PC-9 (cell line): ENCODE measurements around the gene RHD. TPM values are rescaled to one million over a fixed set of nuclear protein-coding genes. Genes with fewer than 3 reads are reported as not detected.
"Not testable (repeated sequence)": the region's sequence is repeated elsewhere in the genome, so short reads cannot be mapped to it uniquely, and the experiment has no call there.

ENCODE experiments used
- BruUV-seq: library from RNA; stranded (reverse); fragments of 400-500 nt; replicated peaks from 2 replicates; lab custom pipeline; 2021; lab: Mats Ljungman, UMichigan
- CTCF ChIA-PET: fragments of 300-600 bp; sonication (Branson Sonifier 250); formaldehyde crosslinking; loops from one replicate; lab custom pipeline; 2022; ENCODE audit warnings: antibody characterized with exemption; lab: Charles Lee
- POLR2A ChIA-PET: fragments of 300-600 bp; sonication (Branson Sonifier 250); formaldehyde crosslinking; loops from one replicate; lab custom pipeline; 2022; ENCODE audit warnings: antibody characterized with exemption; ENCODE audit not compliant: unreplicated experiment; lab: Charles Lee
- DNase-seq, 2 experiments: peaks; one replicate each; pipeline versions ENCODE4 v3.0.0 to v3.0.0-alpha.2; 2015 to 2022; ENCODE audit warnings: mixed read lengths in 1 of 2
- H2AFZ ChIP-seq: fragments of 200-600 bp; sonication (generic); 2 replicates; pipeline ENCODE4 v1.8.1; 2017; ENCODE audit warnings: antibody characterized with exemption
- H3F3A ChIP-seq: fragments of 200-600 bp; sonication (generic); 2 replicates; pipeline ENCODE4 v1.8.1; 2017; ENCODE audit warnings: antibody characterized with exemption, mild to moderate bottlenecking, low read depth; ENCODE audit not compliant: insufficient read depth
- H3K27ac ChIP-seq: fragments of 200-600 bp; sonication (generic); 2 replicates; pipeline ENCODE4 v1.6.1; 2016; ENCODE audit warnings: mixed run types
- H3K27me3 ChIP-seq: fragments of 200-600 bp; sonication (generic); 2 replicates; pipeline ENCODE4 v1.6.1; 2016; ENCODE audit warnings: low read depth, mixed run types; ENCODE audit not compliant: insufficient read depth
- H3K36me3 ChIP-seq: fragments of 200-600 bp; sonication (generic); 2 replicates; pipeline ENCODE4 v1.6.1; 2016; ENCODE audit warnings: low read depth, mixed run types
- H3K4me1 ChIP-seq: fragments of 200-600 bp; sonication (generic); replicated peaks from 2 replicates; pipeline ENCODE4 v1.6.1; 2016; ENCODE audit warnings: mixed run types; ENCODE audit not compliant: insufficient read depth
- H3K4me2 ChIP-seq: fragments of 200-600 bp; sonication (generic); 2 replicates; pipeline ENCODE4 v1.6.1; 2017; ENCODE audit warnings: mixed run types
- H3K4me3 ChIP-seq: fragments of 200-600 bp; sonication (generic); 2 replicates; pipeline ENCODE4 v1.6.1; 2016; ENCODE audit warnings: mixed run types
- H3K79me2 ChIP-seq: fragments of 200-600 bp; sonication (generic); 2 replicates; pipeline ENCODE4 v1.6.1; 2017; ENCODE audit warnings: low read depth, mixed run types
- H3K9me2 ChIP-seq: fragments of 200-600 bp; sonication (generic); 2 replicates; pipeline ENCODE4 v1.8.1; 2017; ENCODE audit warnings: mild to moderate bottlenecking; ENCODE audit not compliant: insufficient read depth
- H3K9me3 ChIP-seq: fragments of 200-600 bp; sonication (generic); 2 replicates; pipeline ENCODE4 v1.8.1; 2016; ENCODE audit warnings: low read depth; ENCODE audit not compliant: insufficient read depth
- H4K20me1 ChIP-seq: fragments of 200-600 bp; sonication (generic); 2 replicates; pipeline ENCODE4 v1.8.1; 2017; ENCODE audit not compliant: insufficient read depth
- CTCF ChIP-seq: fragments of 200-600 bp; sonication (generic); conservative IDR thresholded peaks from 2 replicates; pipeline ENCODE4 v1.6.1; 2017; ENCODE audit warnings: mixed run types, antibody characterized with exemption, mild to moderate bottlenecking, moderate library complexity
- intact Hi-C: fragments of 100-400 bp; cut with micrococcal nuclease; formaldehyde crosslinking; loops from one replicate; pipeline ENCODE4 v1.10.0; 2022; ENCODE audit not compliant: unreplicated experiment
- total RNA-seq: library from RNA; stranded (reverse); gene quantifications from 2 replicates; pipeline ENCODE4 v1.2.3, GENCODE V29; 2021

Gene RHD
- total RNA-seq, 1 experiment from 2014 or later: not detected

GRCh38 chr1:25285862-25286261 lies 13.6 kb downstream of the RHD start:
- H3K4me3 ChIP-seq, BruUV-seq, H3K79me2 ChIP-seq, H3F3A ChIP-seq, intact Hi-C loops, H3K27me3 ChIP-seq, H3K27ac ChIP-seq, DNase-seq, H3K9me3 ChIP-seq, H3K36me3 ChIP-seq, H3K9me2 ChIP-seq, CTCF ChIA-PET, POLR2A ChIA-PET, H3K4me2 ChIP-seq, H4K20me1 ChIP-seq, H3K4me1 ChIP-seq, H2AFZ ChIP-seq: not testable (repeated sequence)

- H3K27ac ChIP-seq, H3K79me2 ChIP-seq, POLR2A ChIA-PET, H3K36me3 ChIP-seq, H3F3A ChIP-seq, H3K4me1 ChIP-seq, H2AFZ ChIP-seq, H3K9me2 ChIP-seq, intact Hi-C loops, H3K27me3 ChIP-seq, BruUV-seq, H3K4me3 ChIP-seq, H4K20me1 ChIP-seq, H3K9me3 ChIP-seq, H3K4me2 ChIP-seq: not testable (repeated sequence)
- DNase-seq: peak in 1 of 2 experiments; percentile 8
- CTCF ChIA-PET: interaction anchor here (0.5 to 0.8 kb wide), 2 partner anchors 118 to 508 kb away, joined by 4 read pairs; no protein-coding TSS in a partner anchor
Measured at GRCh38 chr1:25287164-25287563, 14.9 kb downstream of the RHD start.

- H3K36me3 ChIP-seq, H3K27me3 ChIP-seq, CTCF ChIA-PET, DNase-seq, H3K9me3 ChIP-seq, H3F3A ChIP-seq, H3K4me2 ChIP-seq, H3K4me1 ChIP-seq, H4K20me1 ChIP-seq, BruUV-seq, H3K9me2 ChIP-seq, H3K27ac ChIP-seq, H3K79me2 ChIP-seq, H3K4me3 ChIP-seq, intact Hi-C loops, POLR2A ChIA-PET, H2AFZ ChIP-seq: not testable (repeated sequence)
Measured at GRCh38 chr1:25288573-25289101, 16.3 kb downstream of the RHD start.

- peak; percentile 32; the same call in 1 of the 2 replicates for TF ChIP-seq CTCF
- H3K27ac ChIP-seq, H3K27me3 ChIP-seq, BruUV-seq, H3K9me2 ChIP-seq, H3K4me3 ChIP-seq, H3K4me1 ChIP-seq, H2AFZ ChIP-seq, CTCF ChIA-PET, H3F3A ChIP-seq, POLR2A ChIA-PET, intact Hi-C loops, H4K20me1 ChIP-seq, H3K79me2 ChIP-seq, H3K4me2 ChIP-seq, H3K9me3 ChIP-seq, H3K36me3 ChIP-seq: not testable (repeated sequence)
- peak in 1 of 2 experiments; percentile 9 for DNase-seq
Measured at GRCh38 chr1:25290043-25290442, 17.7 kb downstream of the RHD start.

GRCh38 chr1:25293426-25293825 lies 21.1 kb downstream of the RHD start:
- H4K20me1 ChIP-seq, H3K27ac ChIP-seq, H3K4me1 ChIP-seq, H3K9me2 ChIP-seq, POLR2A ChIA-PET, H3K4me3 ChIP-seq, intact Hi-C loops, H2AFZ ChIP-seq, DNase-seq, H3F3A ChIP-seq, CTCF ChIA-PET, H3K79me2 ChIP-seq, H3K9me3 ChIP-seq, H3K36me3 ChIP-seq, H3K27me3 ChIP-seq, H3K4me2 ChIP-seq, BruUV-seq: not testable (repeated sequence)

GRCh38 chr1:25294889-25295826 lies 22.8 kb downstream of the RHD start:
- H3K27me3 ChIP-seq, H3K4me2 ChIP-seq, H3F3A ChIP-seq, POLR2A ChIA-PET, H3K36me3 ChIP-seq, DNase-seq, H3K27ac ChIP-seq, H2AFZ ChIP-seq, H3K79me2 ChIP-seq, H4K20me1 ChIP-seq, CTCF ChIA-PET, intact Hi-C loops, H3K9me3 ChIP-seq, H3K4me3 ChIP-seq, H3K9me2 ChIP-seq, BruUV-seq, H3K4me1 ChIP-seq: not testable (repeated sequence)
